Measurements from ENCODE around the gene FILIP1L.

FILIP1L gene

DNA sequence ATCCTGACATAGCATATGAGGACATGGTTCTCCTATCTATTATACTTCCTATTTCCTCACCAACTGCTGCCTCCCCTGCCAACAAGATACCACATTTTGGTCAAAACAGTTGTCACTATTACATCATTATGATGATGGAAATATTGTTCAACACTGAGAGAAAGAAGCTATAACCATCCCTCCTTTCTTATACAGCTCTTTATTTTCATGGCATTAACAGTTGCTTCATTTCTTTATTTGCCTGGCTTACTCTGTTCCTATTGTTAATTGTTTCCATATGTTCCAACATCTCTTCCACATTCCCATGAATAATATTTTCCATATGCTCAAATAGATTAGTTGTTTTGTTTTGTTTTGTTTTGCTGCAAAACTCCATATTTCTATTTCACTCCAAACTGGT, 40.8 kb upstream of the FILIP1L start:
- no peak overlapping the region for H3K4me3 ChIP-seq (ENCODE audit: low read depth, low read length)
- TF ChIP-seq, protein P1, sequence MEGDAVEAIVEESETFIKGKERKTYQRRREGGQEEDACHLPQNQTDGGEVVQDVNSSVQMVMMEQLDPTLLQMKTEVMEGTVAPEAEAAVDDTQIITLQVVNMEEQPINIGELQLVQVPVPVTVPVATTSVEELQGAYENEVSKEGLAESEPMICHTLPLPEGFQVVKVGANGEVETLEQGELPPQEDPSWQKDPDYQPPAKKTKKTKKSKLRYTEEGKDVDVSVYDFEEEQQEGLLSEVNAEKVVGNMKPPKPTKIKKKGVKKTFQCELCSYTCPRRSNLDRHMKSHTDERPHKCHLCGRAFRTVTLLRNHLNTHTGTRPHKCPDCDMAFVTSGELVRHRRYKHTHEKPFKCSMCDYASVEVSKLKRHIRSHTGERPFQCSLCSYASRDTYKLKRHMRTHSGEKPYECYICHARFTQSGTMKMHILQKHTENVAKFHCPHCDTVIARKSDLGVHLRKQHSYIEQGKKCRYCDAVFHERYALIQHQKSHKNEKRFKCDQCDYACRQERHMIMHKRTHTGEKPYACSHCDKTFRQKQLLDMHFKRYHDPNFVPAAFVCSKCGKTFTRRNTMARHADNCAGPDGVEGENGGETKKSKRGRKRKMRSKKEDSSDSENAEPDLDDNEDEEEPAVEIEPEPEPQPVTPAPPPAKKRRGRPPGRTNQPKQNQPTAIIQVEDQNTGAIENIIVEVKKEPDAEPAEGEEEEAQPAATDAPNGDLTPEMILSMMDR (IDR thresholded peaks at IDR 0.05; ENCODE audit: low read depth, low read length) = no peak

DNA sequence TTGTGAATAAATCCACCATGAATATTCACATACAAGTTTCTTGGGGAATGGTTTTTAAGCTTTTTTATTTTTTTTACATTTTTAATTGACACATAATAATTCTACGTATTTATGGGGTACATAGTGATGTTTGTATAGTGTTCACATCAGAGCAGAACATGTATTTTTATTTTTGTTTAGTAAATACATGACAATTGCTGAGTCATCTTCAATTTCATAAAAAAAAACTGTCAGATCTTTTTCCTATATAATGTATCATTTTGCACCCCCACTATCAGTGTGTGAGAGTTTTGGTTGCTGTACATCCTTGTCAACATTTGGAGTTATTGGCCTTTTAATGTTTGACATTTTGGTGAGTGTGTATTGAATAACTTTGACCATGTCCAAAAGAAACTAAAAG, 39.9 kb upstream of the FILIP1L start:
- H3K4me3 ChIP-seq (ENCODE audit: low read depth, low read length) = no peak overlapping the region
- TF ChIP-seq, protein P1 (IDR thresholded peaks at IDR 0.05; ENCODE audit: low read depth, low read length) = no peak

DNA sequence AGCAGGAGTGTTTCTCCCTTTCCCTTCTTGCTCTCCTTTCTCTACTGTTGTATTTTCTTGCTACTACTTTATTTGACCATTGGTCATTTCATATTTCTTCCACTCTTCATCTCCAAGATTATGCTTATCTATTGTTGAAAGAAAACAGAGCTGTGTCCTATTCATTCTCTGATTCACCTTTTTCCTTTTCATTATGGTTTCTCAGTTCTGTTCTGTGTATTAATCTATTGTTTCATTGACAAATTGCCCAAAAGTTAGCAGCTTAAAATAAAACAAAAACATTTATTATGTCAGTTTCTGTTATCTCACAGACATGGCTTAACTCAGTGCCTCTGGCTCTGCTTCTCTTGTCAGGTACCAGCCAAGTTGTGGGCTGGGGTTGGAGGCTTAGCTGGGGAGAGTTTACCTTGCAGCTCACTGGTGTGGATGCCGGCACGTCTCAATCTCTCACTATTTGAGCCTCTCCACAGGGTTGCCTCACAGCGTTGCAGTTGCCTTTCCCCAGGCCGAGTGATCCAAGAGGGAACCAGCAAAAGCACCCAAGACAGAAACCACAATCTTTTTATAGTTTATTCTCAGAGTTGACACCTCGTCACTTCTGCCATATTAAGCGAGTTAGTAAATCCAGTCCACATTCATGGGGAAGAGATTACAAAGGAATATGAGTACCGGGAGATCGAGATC, 36.9 kb upstream of the FILIP1L start:
- TF ChIP-seq, protein P1 (IDR thresholded peaks at IDR 0.05; ENCODE audit: low read depth, low read length) = no peak
- H3K4me3 ChIP-seq (ENCODE audit: low read depth, low read length) = no peak overlapping the region

DNA sequence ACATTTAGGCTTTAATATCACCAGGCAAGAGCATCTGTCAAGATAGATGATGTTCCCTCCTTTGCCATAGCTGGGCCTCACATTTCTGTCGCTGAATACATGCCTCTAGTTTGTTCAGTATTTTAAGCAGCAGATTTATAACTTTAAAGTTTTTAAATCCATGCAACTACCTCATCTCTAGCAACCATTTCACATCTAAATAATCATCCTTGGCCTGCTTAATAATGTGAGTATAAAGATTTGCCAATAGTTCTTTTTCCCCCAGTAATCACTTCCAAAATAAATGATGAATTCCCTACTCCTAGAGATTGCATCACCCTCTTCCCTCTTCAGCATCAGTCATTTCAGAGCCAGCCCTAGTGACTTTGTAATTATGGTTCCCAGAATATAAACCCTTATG, 36.2 kb upstream of the FILIP1L start:
- TF ChIP-seq, protein P1 (IDR thresholded peaks at IDR 0.05; ENCODE audit: low read depth, low read length) = no peak

DNA sequence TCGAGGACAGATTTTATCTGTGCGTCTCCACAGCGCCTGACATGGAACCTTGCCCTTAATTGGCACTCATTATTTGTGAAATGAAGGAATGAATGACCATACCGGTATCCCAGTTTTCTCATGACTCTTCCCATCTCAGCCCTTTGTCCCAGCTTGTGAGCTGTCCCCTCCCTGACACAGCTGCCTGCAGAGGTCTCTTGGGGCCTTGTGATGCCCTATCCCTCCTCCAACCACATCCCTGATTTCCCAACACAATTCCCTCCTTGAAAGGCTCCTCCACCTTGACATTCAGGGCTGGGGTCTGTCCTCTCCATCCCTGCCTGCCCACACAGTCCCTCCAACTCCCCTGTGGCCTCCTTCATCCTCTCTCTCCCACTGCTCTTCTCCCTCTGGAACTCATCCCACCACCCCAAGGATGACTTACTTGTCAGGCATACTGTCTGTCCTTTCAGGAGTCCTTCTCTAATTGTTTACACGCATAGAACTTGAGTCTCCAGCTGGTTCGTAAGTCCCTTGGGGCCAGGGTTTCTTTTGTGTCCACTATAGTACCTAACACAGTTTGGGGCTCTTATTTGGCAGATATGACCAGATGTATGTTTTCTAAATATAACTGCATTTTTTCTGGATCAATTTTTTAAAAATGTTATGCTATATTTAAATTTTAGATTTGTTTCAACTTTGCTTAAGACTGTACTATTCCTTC, 35.6 kb upstream of the FILIP1L start:
- TF ChIP-seq, protein P1 (IDR thresholded peaks at IDR 0.05; ENCODE audit: low read depth, low read length) = no peak
- H3K4me3 ChIP-seq (ENCODE audit: low read depth, low read length) = no peak overlapping the region

More for the DNA sequence above, 36.2 kb upstream of the FILIP1L start:
- H3K4me3 ChIP-seq (ENCODE audit: low read depth, low read length) = no peak overlapping the region

DNA sequence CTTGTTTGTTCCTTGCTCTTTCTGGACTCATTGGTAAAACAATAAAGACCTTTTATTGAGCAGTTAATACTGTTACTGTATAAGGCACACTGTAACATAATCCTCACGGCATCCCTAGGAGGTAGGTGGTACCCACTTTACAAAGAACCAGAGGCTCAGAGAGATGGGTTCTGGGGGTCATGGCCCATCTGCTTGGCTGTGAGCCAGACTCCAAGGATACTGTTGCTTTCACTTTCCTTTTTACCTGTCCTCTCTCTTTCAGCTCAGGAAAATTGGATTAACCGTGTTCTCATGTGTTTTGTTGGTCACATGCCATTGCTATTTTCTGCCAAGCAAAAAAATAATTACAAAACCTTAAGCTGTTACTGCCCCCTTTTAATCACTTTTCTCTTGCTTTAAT, 34.8 kb upstream of the FILIP1L start:
- H3K4me3 ChIP-seq (ENCODE audit: low read depth, low read length) = no peak overlapping the region
- TF ChIP-seq, protein P1 (IDR thresholded peaks at IDR 0.05; ENCODE audit: low read depth, low read length) = no peak

DNA sequence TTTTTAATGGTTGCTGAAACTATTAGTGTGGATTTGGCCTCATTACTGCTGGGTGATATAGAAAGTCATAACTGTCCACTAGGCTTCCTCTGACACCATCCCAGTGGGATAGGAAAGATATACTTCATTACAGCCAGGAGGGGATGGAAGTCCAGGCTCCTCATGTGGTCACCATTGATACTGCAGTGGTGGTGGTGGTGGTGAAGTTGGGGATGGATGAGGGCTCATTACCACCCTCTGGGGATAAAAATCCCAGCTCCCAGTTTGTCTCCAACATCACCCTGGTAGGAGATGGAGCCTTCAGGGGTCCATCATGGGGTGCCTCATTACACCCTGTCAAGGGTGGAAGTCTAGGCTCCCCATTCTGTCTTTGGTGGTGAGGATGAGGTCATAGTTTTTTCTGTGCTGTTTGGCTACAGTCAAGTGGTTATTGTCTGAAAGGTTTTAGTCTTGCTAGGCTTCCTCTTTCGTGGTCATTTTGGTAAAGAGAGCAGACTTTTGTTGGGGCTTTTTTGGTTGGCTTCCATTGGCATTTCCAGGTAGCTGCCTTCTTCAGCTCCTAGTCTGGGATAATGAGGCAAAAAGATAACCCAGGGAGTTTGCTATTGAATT, 30.1 kb upstream of the FILIP1L start:
- no peak overlapping the region for H3K4me3 ChIP-seq (ENCODE audit: low read depth, low read length)
- TF ChIP-seq, protein P1 (IDR thresholded peaks at IDR 0.05; ENCODE audit: low read depth, low read length) = no peak

Measured in WI38 (cell line).